AG04450 (cell line): Measurements from ENCODE around the gene CRTC2. TPM values are rescaled to one million over a fixed set of nuclear protein-coding genes. Genes with fewer than 3 reads are reported as not detected.
"Not testable (repeated sequence)": the region's sequence is repeated elsewhere in the genome, so short reads cannot be mapped to it uniquely, and the experiment has no call there.

ENCODE experiments used
- CTCF ChIA-PET: fragments of 300-600, 350-600 bp; formaldehyde crosslinking; extraction: SDS; loops from one replicate; lab custom pipeline; 2022; ENCODE audit warnings: antibody characterized with exemption, inconsistent platforms; lab: Charles Lee
- POLR2A ChIA-PET: fragments of 350-600 bp; formaldehyde crosslinking; extraction: SDS; loops from one replicate; lab custom pipeline; 2021; ENCODE audit warnings: antibody characterized with exemption, inconsistent platforms; lab: Yijun Ruan, JAX
- DNase-seq: peaks from one replicate; pipeline ENCODE4 v3.0.0-alpha.2; 2011; ENCODE audit warnings: low read depth, low spot score
- H3K27ac ChIP-seq: one replicate; pipeline ENCODE4 v1.5.1; 2012; ENCODE audit warnings: low read depth, low read length, control low read depth
- H3K27me3 ChIP-seq: one replicate; pipeline ENCODE4 v1.6.0; 2012; ENCODE audit warnings: low read length; ENCODE audit not compliant: control insufficient read depth, insufficient read depth
- H3K4me3 ChIP-seq: 2 replicates; pipeline ENCODE4 v1.5.1; 2011; ENCODE audit warnings: mild to moderate bottlenecking, low read depth, low read length, control low read depth
- H3K9me3 ChIP-seq: 2 replicates; pipeline ENCODE4 v1.5.1; 2012; ENCODE audit warnings: low read length; ENCODE audit not compliant: control insufficient read depth, insufficient read depth
- polyA plus RNA-seq: library from polyadenylated mRNA; depleted of rRNA; stranded (reverse); fragments of >200 nt; gene quantifications from 2 replicates; pipeline ENCODE4 v1.2.3, GENCODE V29; 2011; rRNA removed
- small RNA-seq: library from RNA; depleted of rRNA; stranded (forward); fragments of <200 nt; gene quantifications from one replicate; pipeline ENCODE3, GENCODE V24; 2012; ENCODE audit warnings: low read depth; ENCODE audit not compliant: insufficient read length
- TF ChIP-seq, protein P1 (sequence below): IDR thresholded peaks from 2 replicates; pipeline ENCODE4 v1.5.1; 2011; ENCODE audit warnings: low read depth, low read length, control low read depth, inconsistent platforms

The CRTC2 gene
- polyA plus RNA-seq, 1 experiment: 12.7 TPM

DNA sequence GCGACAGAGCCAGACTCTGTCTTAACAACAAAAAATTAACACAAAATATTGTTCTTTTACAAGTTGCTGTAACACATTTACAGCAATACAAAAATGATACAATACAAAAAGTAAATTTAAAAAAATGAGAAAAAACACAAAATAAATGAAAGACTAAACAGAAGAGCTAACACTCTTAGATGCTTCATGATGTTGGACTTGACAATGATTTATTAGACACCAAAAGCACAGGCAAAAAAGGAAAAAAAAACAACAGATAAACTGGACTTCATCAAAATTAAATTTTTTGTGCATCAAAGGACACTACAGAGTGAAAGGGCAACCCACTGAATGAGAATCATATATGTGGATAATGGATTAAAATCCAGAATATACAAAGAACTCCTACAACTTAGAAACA, 52.0 kb downstream of the CRTC2 start:
- Histone ChIP-seq H3K27me3 (no peaks in the 10 kb centered on the region), H3K9me3 (no peaks in the 10 kb centered on the region), H3K4me3 (no peak overlapping the region), H3K27ac (no peak overlapping the region)
- TF ChIP-seq, protein P1, sequence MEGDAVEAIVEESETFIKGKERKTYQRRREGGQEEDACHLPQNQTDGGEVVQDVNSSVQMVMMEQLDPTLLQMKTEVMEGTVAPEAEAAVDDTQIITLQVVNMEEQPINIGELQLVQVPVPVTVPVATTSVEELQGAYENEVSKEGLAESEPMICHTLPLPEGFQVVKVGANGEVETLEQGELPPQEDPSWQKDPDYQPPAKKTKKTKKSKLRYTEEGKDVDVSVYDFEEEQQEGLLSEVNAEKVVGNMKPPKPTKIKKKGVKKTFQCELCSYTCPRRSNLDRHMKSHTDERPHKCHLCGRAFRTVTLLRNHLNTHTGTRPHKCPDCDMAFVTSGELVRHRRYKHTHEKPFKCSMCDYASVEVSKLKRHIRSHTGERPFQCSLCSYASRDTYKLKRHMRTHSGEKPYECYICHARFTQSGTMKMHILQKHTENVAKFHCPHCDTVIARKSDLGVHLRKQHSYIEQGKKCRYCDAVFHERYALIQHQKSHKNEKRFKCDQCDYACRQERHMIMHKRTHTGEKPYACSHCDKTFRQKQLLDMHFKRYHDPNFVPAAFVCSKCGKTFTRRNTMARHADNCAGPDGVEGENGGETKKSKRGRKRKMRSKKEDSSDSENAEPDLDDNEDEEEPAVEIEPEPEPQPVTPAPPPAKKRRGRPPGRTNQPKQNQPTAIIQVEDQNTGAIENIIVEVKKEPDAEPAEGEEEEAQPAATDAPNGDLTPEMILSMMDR: no peak
- ChIA-PET POLR2A (no interaction called here), CTCF (no interaction called here)
- no peak for DNase-seq

DNA sequence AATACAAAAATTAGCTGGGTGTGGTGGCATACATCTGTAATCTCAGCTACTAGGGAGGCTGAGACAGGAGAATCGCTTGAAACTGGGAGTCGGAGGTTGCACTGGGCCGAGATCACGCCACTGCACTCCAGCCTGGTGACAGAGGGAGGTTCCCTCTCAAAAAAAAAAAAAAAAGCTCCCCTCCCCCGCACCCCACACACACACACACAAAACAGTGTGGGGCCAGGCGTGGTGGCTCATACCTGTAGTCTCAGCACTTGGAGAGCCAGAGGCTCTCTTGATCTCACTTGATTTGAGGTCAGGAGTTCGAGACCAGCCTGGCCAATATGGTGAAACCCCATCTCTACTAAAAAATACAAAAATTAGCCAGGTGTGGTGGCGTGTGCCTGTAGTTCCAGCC, 52.5 kb downstream of the CRTC2 start:
- H3K9me3 ChIP-seq, CTCF ChIA-PET, H3K4me3 ChIP-seq, DNase-seq, H3K27ac ChIP-seq, H3K27me3 ChIP-seq: not testable (repeated sequence)
- POLR2A ChIA-PET: interaction anchor here (0.7 kb wide), 3 partner anchors 19 to 57 kb away, joined by 4 to 10 read pairs (median 5); no protein-coding TSS in a partner anchor

DNA sequence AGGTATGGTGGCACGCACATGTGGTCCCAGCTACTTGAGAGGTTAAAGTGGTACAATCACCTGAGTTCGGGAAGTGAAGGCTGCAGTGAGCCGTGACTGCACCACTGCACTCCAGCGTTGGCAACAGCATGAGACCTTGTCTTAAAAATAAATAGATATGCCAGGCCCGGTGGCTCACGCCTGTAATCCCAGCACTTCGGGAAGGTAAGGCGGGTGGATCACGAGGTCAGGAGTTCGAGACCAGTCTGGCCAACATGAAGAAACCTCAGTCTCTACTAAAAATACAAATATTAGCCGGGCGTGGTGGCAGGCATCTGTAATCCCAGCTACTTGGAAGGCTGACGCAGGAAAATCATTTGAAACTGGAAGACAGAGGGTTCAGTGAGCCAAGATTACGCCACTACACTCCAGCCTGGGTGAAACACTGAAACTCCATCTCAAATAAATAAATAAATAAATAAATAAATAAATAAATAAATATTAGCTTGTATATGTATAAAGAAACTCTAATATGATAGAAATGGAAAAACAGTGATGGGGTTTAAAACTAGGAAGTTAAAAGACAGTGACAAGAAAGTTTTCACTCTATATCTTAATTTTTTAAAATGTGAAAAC, 54.5 kb downstream of the CRTC2 start:
- CTCF ChIA-PET: no interaction called here
- H3K4me3 ChIP-seq: no peak overlapping the region
- no peak for DNase-seq
- H3K9me3 ChIP-seq: no peaks in the 10 kb centered on the region
- H3K27ac ChIP-seq: no peak overlapping the region
- TF ChIP-seq, protein P1: no peak
- POLR2A ChIA-PET: interaction anchor here (0.6 kb wide), 2 partner anchors 63 to 1103 kb away, joined by 3 to 5 read pairs; no protein-coding TSS in a partner anchor
- H3K27me3 ChIP-seq: no peaks in the 10 kb centered on the region

DNA sequence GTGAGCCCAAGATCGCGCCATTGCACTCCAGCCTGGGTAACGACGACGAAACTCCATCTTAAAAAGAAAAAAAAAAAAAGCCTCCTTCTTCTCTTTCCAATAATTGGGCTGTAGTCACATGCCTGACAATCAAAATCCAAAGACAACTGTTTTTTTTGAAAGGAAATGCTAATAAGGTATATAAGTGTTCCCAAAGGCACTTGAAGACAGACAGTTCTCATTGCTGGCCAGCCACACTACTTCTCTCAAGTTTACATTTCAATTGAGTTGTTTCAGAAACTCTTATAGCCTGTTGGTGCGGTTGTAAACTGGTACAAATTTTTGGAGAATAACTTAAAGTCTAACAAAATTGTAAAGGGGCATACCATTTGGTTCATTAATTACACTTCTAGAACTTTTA, 58.9 kb downstream of the CRTC2 start:
- Histone ChIP-seq H3K27me3 (no peaks in the 10 kb centered on the region), H3K27ac (no peak overlapping the region), H3K9me3 (no peaks in the 10 kb centered on the region), H3K4me3 (no peak overlapping the region)
- TF ChIP-seq, protein P1: no peak
- no peak for DNase-seq
- ChIA-PET POLR2A (no interaction called here), CTCF (no interaction called here)

Small RNA genes lying within 50 kb of the gene (small RNA-seq; reads per million reads assigned to genes)
- gene MIR6737: not detected

Other genes with a start within 250 kb of the CRTC2 start
- gene INTS3, start 230.6 kb downstream of the CRTC2 start, polyA plus RNA-seq: 44.5 and 45.1 TPM in 2 replicates
- 9.9 and 14.3 TPM in 2 replicates for gene SLC27A3, start 183.2 kb downstream of the CRTC2 start, polyA plus RNA-seq
- 4.8 and 6.8 TPM in 2 replicates for gene GATAD2B, start 35.6 kb downstream of the CRTC2 start, polyA plus RNA-seq
- 10.3 and 13.3 TPM in 2 replicates for gene DENND4B, start 11.9 kb downstream of the CRTC2 start, polyA plus RNA-seq
- 84.0 and 98.6 TPM in 2 replicates for gene SLC39A1, start 4.9 kb upstream of the CRTC2 start, polyA plus RNA-seq
- gene CREB3L4, start 9.3 kb upstream of the CRTC2 start, polyA plus RNA-seq: 7.7 and 10.0 TPM in 2 replicates
- gene JTB, start 19.1 kb upstream of the CRTC2 start, polyA plus RNA-seq: 159 and 160 TPM in 2 replicates
- gene RAB13, start 27.7 kb upstream of the CRTC2 start, polyA plus RNA-seq: 250 and 259 TPM in 2 replicates
- 6,731 and 8,507 TPM in 2 replicates for gene RPS27, start 32.1 kb upstream of the CRTC2 start, polyA plus RNA-seq
- 0.01 TPM in 1 of 2 replicates, not detected in the other for gene NUP210L, start 196.5 kb upstream of the CRTC2 start, polyA plus RNA-seq
- 397 and 565 TPM in 2 replicates for gene TPM3, start 233.5 kb upstream of the CRTC2 start, polyA plus RNA-seq
- gene CFAP141, start 247.7 kb upstream of the CRTC2 start, polyA plus RNA-seq: not detected in 2 replicates